Mucosa of descending colon (tissue), 3 donors: ENCODE data around the gene PIK3CB. TPM values are rescaled to one million over a fixed set of nuclear protein-coding genes. Genes with fewer than 3 reads are reported as not detected.
"Not testable (repeated sequence)": the region's sequence is repeated elsewhere in the genome, so short reads cannot be mapped to it uniquely, and the experiment has no call there.

ENCODE experiments used
- ATAC-seq: fragments of 200-7000 bp; cut with Tn5 transposase; one replicate; pipeline ENCODE4 v1.9.1; 2020; ENCODE audit warnings: mild to moderate bottlenecking, moderate library complexity
- DNase-seq, 3 donors: peaks; one replicate each; pipeline ENCODE4 v3.0.0-alpha.2; 2020
- H3K36me3 ChIP-seq: fragments of 200-600 bp; one replicate; pipeline ENCODE4 v1.8.0; 2021; ENCODE audit warnings: low read depth, mild to moderate bottlenecking
- H3K4me1 ChIP-seq: fragments of 200-600 bp; one replicate; pipeline ENCODE4 v1.8.0; 2021; ENCODE audit warnings: low read depth, mild to moderate bottlenecking
- H3K4me3 ChIP-seq: fragments of 200-600 bp; one replicate; pipeline ENCODE4 v1.8.0; 2021; ENCODE audit warnings: mild to moderate bottlenecking
- H3K9me3 ChIP-seq: fragments of 200-600 bp; one replicate; pipeline ENCODE4 v1.8.0; 2021; ENCODE audit warnings: mild to moderate bottlenecking
- intact Hi-C, 2 donors: fragments of 100-400 bp; cut with DNase I in 1 of 2; cut with micrococcal nuclease in 1 of 2; formaldehyde crosslinking; loops; one replicate each; pipeline versions ENCODE4 v1.11.0 to v1.11.1; 2022; cut with DNase I, micrococcal nuclease
- total RNA-seq, 3 donors: library from RNA; stranded (reverse); fragmentation: NEBNext Ultra II Directional in 2 of 3; extraction: Animal tissue kit (Norgen Biotek cat#: 25700) in 2 of 3; gene quantifications; one replicate each; pipeline versions ENCODE4 v1.2.1 to v1.2.4, GENCODE V29; 2021 to 2023
- TF ChIP-seq, protein P1 (sequence below): fragments of 200-600 bp; IDR thresholded peaks from one replicate; pipeline ENCODE4 v1.8.0; 2022; ENCODE audit warnings: antibody characterized with exemption, mild to moderate bottlenecking
- donor health status: DM: no; HTN: no; CAD: no; lungs with moderate emphysema.
- donor health status: DM: no; HTN: no; CAD: no.
- donor health status: DM: no; HTN: yes; CAD: no.

PIK3CB gene
- total RNA-seq, 3 donors from 2014 or later, result 44.3 to 57.9 (median 51.8) TPM

- intact Hi-C loops, result loop anchor here in 1 of 2 donors (5.0 kb wide), 1 partner anchor 67 kb away; no protein-coding TSS in a partner anchor
- ATAC-seq (peak; percentile 90), DNase-seq (peak in 1 of 3 donors; percentile 62)
- no peak overlapping the region for H3K4me3 ChIP-seq
- TF ChIP-seq, protein P1, sequence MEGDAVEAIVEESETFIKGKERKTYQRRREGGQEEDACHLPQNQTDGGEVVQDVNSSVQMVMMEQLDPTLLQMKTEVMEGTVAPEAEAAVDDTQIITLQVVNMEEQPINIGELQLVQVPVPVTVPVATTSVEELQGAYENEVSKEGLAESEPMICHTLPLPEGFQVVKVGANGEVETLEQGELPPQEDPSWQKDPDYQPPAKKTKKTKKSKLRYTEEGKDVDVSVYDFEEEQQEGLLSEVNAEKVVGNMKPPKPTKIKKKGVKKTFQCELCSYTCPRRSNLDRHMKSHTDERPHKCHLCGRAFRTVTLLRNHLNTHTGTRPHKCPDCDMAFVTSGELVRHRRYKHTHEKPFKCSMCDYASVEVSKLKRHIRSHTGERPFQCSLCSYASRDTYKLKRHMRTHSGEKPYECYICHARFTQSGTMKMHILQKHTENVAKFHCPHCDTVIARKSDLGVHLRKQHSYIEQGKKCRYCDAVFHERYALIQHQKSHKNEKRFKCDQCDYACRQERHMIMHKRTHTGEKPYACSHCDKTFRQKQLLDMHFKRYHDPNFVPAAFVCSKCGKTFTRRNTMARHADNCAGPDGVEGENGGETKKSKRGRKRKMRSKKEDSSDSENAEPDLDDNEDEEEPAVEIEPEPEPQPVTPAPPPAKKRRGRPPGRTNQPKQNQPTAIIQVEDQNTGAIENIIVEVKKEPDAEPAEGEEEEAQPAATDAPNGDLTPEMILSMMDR, result no peak
- H3K9me3 ChIP-seq, result no peaks in the 10 kb centered on the region
- peaks cover 3% of the 10 kb centered on the region for H3K4me1 ChIP-seq
- no peaks in the 10 kb centered on the region for H3K36me3 ChIP-seq
These were observed 25.1 kb downstream of the PIK3CB start for GRCh38 chr3:138809500-138810256.

GRCh38 chr3:138806376-138807080 is 28.2 kb downstream of the PIK3CB start:
- TF ChIP-seq, protein P1, result no peak
- H3K4me1 ChIP-seq, result peaks cover 3% of the 10 kb centered on the region
- intact Hi-C loops, result no loop called here
- H3K9me3 ChIP-seq, result no peaks in the 10 kb centered on the region
- DNase-seq (no peak), ATAC-seq (no peak)
- H3K4me3 ChIP-seq, result no peak overlapping the region
- H3K36me3 ChIP-seq, result no peaks in the 10 kb centered on the region

- Histone ChIP-seq H3K36me3 (no peaks in the 10 kb centered on the region), H3K9me3 (no peaks in the 10 kb centered on the region), H3K4me1 (no peaks in the 10 kb centered on the region), H3K4me3 (no peak overlapping the region)
- DNase-seq (no peak), ATAC-seq (peak; percentile 25)
- TF ChIP-seq, protein P1, result no peak
- intact Hi-C loops, result no loop called here
These were observed 31.6 kb downstream of the PIK3CB start for GRCh38 chr3:138803006-138803653.

DNA sequence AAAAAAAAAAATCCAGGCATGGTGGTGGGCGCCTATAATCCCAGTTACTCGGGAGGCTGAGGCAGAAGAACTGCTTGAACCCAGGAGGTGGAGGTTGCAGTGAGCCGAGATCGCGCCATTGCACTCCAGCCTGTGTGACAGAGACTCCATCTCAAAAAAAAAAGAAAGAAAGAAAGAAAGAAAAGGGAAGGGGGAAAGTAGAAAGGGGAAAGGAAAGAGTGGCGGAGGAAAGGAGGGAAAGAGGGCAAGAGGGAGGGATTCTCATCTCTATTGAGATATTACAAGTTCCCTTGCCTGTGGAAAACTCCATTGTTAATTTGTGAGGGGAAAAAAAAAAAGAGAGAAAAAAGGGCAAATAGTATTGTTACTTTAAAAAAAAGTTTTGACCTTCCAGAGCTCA is 32.5 kb downstream of the PIK3CB start:
- intact Hi-C loops, H3K4me1 ChIP-seq, ATAC-seq, H3K4me3 ChIP-seq, H3K36me3 ChIP-seq, DNase-seq, H3K9me3 ChIP-seq: not testable (repeated sequence)

GRCh38 chr3:138801792-138802191 is 32.9 kb downstream of the PIK3CB start:
- ATAC-seq, result no peak
- H3K4me3 ChIP-seq, result no peak overlapping the region
- H3K36me3 ChIP-seq, result no peaks in the 10 kb centered on the region
- intact Hi-C loops, result no loop called here
- no peaks in the 10 kb centered on the region for H3K9me3 ChIP-seq
- no peaks in the 10 kb centered on the region for H3K4me1 ChIP-seq
- TF ChIP-seq, protein P1, result no peak
- no peak for DNase-seq

GRCh38 chr3:138800248-138800647 is 34.5 kb downstream of the PIK3CB start:
- DNase-seq (no peak), ATAC-seq (no peak)
- H3K9me3 ChIP-seq, result no peaks in the 10 kb centered on the region
- intact Hi-C loops, result no loop called here
- no peaks in the 10 kb centered on the region for H3K36me3 ChIP-seq
- H3K4me1 ChIP-seq, result no peaks in the 10 kb centered on the region
- TF ChIP-seq, protein P1, result no peak
- H3K4me3 ChIP-seq, result no peak overlapping the region
